Measurements from ENCODE around the gene SORBS1.

SORBS1 gene

GRCh38 chr10:95423164-95424005 is 137.8 kb downstream of the SORBS1 start:
- no peak for TF ChIP-seq Cebpa-rat (IDR thresholded peaks at IDR 0.05)
- Histone ChIP-seq H3K4me3 (no peak overlapping the region), H3K27me3 (no peaks in the 10 kb centered on the region), H4K20me1 (no peaks in the 10 kb centered on the region), H3K4me2 (peak overlapping the region; percentile 25; the same call in 1 of the 2 replicates), H3K36me3 (peaks cover 41% of the 10 kb centered on the region), H3K9ac (no peak overlapping the region), H3K27ac (no peak overlapping the region; the same call in 1 of the 2 replicates), H3K9me3 (no peaks in the 10 kb centered on the region), H3K4me1 (peaks cover 44% of the 10 kb centered on the region)

- no peak overlapping the region for H3K9ac ChIP-seq
- H3K4me1 ChIP-seq: peaks cover 56% of the 10 kb centered on the region
- no peak overlapping the region for H3K4me3 ChIP-seq
- no peak overlapping the region for H3K27ac ChIP-seq
- H3K36me3 ChIP-seq: peaks cover 36% of the 10 kb centered on the region
- H3K27me3 ChIP-seq: no peaks in the 10 kb centered on the region
- H3K9me3 ChIP-seq: no peaks in the 10 kb centered on the region
- H4K20me1 ChIP-seq: no peaks in the 10 kb centered on the region
- H3K4me2 ChIP-seq: no peak overlapping the region
- TF ChIP-seq Cebpa-rat (IDR thresholded peaks at IDR 0.05): no peak
These were observed 138.9 kb downstream of the SORBS1 start for GRCh38 chr10:95422233-95422632.

GRCh38 chr10:95421782-95422181 is 139.4 kb downstream of the SORBS1 start:
- Histone ChIP-seq H3K36me3 (peaks cover 32% of the 10 kb centered on the region), H3K9ac (no peak overlapping the region), H3K4me2 (no peak overlapping the region), H3K9me3 (no peaks in the 10 kb centered on the region), H3K4me1 (peaks cover 60% of the 10 kb centered on the region), H3K27me3 (no peaks in the 10 kb centered on the region), H3K4me3 (no peak overlapping the region), H3K27ac (no peak overlapping the region), H4K20me1 (no peaks in the 10 kb centered on the region)
- TF ChIP-seq Cebpa-rat (IDR thresholded peaks at IDR 0.05): no peak

DNA sequence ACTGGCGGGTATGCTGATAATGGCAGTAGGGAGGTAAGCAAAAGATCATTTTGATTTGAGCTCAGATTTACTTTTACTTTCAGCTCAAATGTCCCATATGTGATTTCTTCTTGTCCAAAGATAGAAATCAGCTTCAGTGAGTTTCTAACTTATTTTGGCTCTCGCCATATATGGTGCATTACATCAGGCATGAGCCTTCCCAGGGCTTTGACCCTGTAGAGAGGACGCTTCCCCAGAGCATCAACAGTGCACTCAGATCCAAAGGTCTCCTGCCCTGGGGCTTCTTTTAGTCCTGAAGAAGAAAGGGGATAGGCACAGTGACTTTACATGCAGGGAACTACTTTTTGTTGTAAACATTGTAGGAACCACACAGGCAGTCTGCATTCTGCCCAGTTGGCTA is 141.8 kb downstream of the SORBS1 start:
- Histone ChIP-seq H3K36me3 (peaks cover 25% of the 10 kb centered on the region), H4K20me1 (no peaks in the 10 kb centered on the region), H3K27ac (peak overlapping the region; percentile 25; the same call in 1 of the 2 replicates), H3K9me3 (no peaks in the 10 kb centered on the region), H3K4me2 (peak overlapping the region; percentile 89), H3K4me3 (no peak overlapping the region), H3K4me1 (peaks cover 71% of the 10 kb centered on the region), H3K9ac (no peak overlapping the region; the same call in 1 of the 2 replicates), H3K27me3 (no peaks in the 10 kb centered on the region)
- TF ChIP-seq Cebpa-rat (IDR thresholded peaks at IDR 0.05): no peak

DNA sequence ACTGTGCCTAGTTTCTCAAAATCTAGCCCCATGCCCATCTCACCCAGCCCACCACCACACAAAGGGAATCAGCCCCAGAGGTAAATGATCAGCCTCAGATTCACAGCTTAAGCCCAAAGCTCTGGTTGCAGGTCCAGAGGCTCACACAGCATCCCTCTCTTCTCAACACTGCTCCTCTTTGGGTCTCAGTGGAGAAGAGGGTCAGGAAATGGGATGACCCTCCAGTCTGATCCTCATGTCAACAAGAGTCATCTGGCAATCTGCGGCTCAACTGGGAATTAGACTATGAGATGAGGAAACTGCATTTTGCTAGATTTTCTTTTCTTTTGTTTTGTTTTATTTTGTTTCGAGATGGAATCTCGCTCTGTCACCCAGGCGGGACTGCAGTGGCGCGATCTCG is 144.2 kb downstream of the SORBS1 start:
- Histone ChIP-seq H3K27me3 (no peaks in the 10 kb centered on the region), H3K4me3 (peak overlapping the region; percentile 79), H3K9ac (peak overlapping the region; percentile 93), H3K4me1 (peaks cover 63% of the 10 kb centered on the region), H3K36me3 (peaks cover 17% of the 10 kb centered on the region), H4K20me1 (peaks cover under 1% of the 10 kb centered on the region; the same call in 1 of the 2 replicates), H3K27ac (peak overlapping the region; percentile 96), H3K9me3 (no peaks in the 10 kb centered on the region), H3K4me2 (peak overlapping the region; percentile 89)
- no peak for TF ChIP-seq Cebpa-rat (IDR thresholded peaks at IDR 0.05)

- Histone ChIP-seq H3K27ac (peak overlapping the region; percentile 96), H4K20me1 (peaks cover 7% of the 10 kb centered on the region; the same call in 1 of the 2 replicates), H3K27me3 (no peaks in the 10 kb centered on the region), H3K9ac (peak overlapping the region; percentile 93), H3K9me3 (no peaks in the 10 kb centered on the region), H3K36me3 (peaks cover 10% of the 10 kb centered on the region), H3K4me3 (peak overlapping the region; percentile 79), H3K4me2 (peak overlapping the region; percentile 89), H3K4me1 (peaks cover 69% of the 10 kb centered on the region)
- TF ChIP-seq Cebpa-rat (IDR thresholded peaks at IDR 0.05): no peak
These were observed 144.9 kb downstream of the SORBS1 start for GRCh38 chr10:95416270-95416669.

GRCh38 chr10:95415621-95416031 is 145.5 kb downstream of the SORBS1 start:
- peak overlapping the region; percentile 93 for H3K9ac ChIP-seq
- peaks cover 9% of the 10 kb centered on the region; the same call in 1 of the 2 replicates for H4K20me1 ChIP-seq
- no peaks in the 10 kb centered on the region for H3K9me3 ChIP-seq
- no peaks in the 10 kb centered on the region for H3K27me3 ChIP-seq
- H3K4me3 ChIP-seq: peak overlapping the region; percentile 79
- H3K4me2 ChIP-seq: peak overlapping the region; percentile 89
- peaks cover 71% of the 10 kb centered on the region for H3K4me1 ChIP-seq
- H3K36me3 ChIP-seq: peaks cover 4% of the 10 kb centered on the region
- H3K27ac ChIP-seq: peak overlapping the region; percentile 96
- no peak for TF ChIP-seq Cebpa-rat (IDR thresholded peaks at IDR 0.05)

DNA sequence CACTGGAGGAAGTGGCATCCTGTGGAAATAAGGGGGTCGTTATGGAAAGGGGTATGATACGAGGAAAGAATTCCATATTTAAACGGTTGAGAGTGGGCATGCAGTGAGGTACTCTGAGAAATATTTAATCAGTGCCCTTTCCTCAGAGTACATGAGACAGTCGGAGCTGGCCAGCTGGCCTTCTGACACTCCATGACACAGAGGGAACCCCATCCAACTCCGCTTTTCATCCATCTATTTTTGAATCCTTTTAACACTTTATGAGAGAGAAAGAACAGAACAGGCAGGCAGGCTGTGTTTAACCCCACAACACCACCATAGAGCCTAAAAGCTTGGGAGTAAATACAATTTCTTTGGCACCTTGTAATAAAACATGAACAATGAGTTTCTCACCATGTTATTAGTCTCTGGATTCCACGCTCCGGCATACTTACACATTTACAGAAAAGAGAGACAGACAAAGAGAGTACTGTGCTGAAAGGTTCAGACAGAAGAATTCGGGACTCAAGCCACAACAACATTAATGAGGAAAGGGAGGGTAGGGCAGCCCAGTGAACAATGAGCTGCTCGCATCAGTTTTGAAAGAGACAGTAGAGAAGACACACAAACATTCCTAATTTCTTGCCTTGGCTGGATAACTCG is 146.2 kb downstream of the SORBS1 start:
- peaks cover 71% of the 10 kb centered on the region for H3K4me1 ChIP-seq
- no peak for TF ChIP-seq Cebpa-rat (IDR thresholded peaks at IDR 0.05)
- peaks cover 13% of the 10 kb centered on the region; the same call in 1 of the 2 replicates for H4K20me1 ChIP-seq
- H3K36me3 ChIP-seq: peaks cover 6% of the 10 kb centered on the region
- H3K27ac ChIP-seq: peak overlapping the region; percentile 96
- H3K9ac ChIP-seq: peak overlapping the region; percentile 93
- H3K4me2 ChIP-seq: peak overlapping the region; percentile 89
- peak overlapping the region; percentile 79 for H3K4me3 ChIP-seq
- no peaks in the 10 kb centered on the region for H3K9me3 ChIP-seq
- no peaks in the 10 kb centered on the region for H3K27me3 ChIP-seq

DNA sequence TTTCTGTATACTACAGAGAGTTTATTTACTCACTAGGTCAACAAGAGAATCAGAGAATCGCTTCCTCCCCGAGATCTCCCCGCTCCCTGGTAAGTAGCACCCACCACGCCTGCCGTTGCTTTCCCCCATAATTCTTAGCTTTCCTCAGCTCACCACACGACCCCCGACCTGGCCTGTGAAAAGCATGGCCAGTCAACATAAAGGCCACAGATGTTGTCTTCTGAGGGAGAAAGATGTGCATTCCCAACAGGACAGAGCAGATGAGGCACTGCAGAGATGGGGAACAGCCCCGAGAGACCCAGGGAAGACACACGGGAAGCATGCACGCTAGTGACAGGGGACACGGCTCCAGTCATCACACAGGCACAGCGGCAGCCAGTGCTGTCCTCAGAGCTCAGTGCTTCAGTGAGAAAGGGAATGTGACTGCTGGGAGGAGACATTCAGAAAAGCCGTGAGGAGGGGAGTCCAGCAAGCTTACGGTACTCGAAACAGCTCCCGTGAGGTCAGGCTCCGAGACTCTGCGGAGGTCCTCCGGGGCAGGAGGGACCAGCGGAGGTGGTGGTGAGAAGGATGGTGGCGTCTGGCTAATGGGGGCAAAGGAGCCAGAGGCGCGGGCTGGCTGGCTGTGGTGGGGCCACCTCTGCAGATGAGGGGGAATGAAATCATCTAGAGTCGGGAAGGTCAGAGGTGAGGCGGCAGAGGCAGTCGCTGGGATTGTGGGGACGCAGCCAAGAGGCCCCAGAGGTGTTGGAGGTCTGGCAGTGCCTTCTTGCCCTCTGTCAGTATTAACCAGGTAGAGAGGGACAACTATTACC is 146.9 kb downstream of the SORBS1 start:
- no peak for TF ChIP-seq Cebpa-rat (IDR thresholded peaks at IDR 0.05)
- Histone ChIP-seq H3K9ac (peak overlapping the region; percentile 93), H4K20me1 (peaks cover 21% of the 10 kb centered on the region; the same call in 1 of the 2 replicates), H3K4me2 (peak overlapping the region; percentile 89), H3K27me3 (no peaks in the 10 kb centered on the region), H3K4me3 (peak overlapping the region; percentile 79), H3K27ac (peak overlapping the region; percentile 96), H3K36me3 (peaks cover 14% of the 10 kb centered on the region), H3K9me3 (no peaks in the 10 kb centered on the region), H3K4me1 (peaks cover 71% of the 10 kb centered on the region)
